GM18499 (cell line): ENCODE measurements around the gene IGDCC3.
"Not testable (repeated sequence)": the region's sequence is repeated elsewhere in the genome, so short reads cannot be mapped to it uniquely, and the experiment has no call there.

ENCODE experiments used
- ATAC-seq: cut with Tn5 transposase; IDR thresholded peaks from one replicate; pipeline ENCODE4 v1.9.1; 2021; ENCODE audit warnings: moderate number of reproducible peaks; ENCODE audit not compliant: insufficient read depth, unreplicated experiment

IGDCC3 gene

DNA sequence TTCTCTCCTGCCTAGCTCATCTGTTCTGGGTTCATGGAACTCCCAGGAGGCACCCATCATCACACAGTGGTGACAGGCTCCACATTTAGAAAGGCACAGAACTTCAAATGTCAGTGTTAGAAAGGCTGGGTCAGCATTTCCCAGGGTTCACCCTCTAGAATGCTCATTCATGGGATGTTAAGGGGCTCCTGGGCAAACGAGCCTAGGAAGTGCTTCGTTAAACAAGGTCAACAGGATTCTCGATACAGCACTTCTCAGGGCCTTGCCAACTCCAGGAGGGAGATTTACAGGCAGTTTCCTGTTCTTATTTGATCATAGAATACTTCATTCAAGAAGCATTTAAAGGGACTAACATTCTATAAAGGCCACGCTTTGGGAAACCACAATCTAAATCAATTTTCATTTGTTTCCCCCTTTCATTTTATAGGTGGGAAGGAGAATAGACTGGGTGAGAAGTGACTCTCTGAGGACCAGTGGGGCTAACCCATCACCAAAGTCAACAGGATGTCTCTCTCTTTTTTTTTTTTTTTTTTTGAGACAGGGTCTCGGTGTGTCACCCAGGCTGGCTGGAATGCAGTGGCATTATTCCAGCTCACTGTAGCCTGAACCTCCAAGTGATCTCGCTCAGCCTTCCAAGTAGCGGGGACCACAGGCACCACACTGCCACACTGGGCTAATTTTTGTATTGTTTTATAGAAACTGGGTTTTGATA lies 30.7 kb upstream of the IGDCC3 start:
- no peak for ATAC-seq

GRCh38 chr15:65406424-65407000 lies 28.7 kb upstream of the IGDCC3 start:
- ATAC-seq, result no peak

- ATAC-seq, result no peak
Observed at GRCh38 chr15:65405791-65406423, 28.1 kb upstream of the IGDCC3 start.

DNA sequence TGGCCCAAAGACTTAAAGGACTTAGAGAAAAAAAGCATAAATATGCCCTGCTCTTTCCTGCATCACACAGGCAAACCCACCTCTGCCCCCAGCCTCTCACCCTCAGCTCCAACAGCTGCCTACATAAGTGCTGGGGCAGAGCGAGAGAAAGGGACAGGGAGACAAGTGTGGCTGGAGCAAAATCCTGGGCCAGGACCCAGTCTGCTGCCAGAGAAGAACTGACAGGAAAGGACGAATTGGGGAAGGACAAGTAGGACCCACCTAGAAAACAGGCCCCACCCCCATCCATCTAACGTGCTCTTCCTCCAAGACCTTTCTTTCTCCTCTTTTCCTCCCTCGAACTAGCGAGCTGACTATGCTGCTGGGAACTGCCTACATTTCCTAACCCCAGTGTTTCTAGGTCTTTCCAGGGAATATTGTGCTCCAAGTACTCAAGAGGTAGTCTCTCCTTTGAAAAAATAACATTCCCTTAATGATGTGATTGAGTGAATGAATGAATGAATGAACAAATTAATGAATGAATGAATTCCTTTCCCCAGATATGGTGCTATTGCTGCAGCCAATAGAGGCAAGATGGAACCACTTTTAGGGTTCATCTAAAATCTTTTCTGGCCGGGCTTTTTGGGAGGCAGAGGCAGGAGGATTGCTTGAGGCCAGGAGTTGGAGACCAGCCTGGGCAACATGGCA lies 26.5 kb upstream of the IGDCC3 start:
- ATAC-seq, result no peak

DNA sequence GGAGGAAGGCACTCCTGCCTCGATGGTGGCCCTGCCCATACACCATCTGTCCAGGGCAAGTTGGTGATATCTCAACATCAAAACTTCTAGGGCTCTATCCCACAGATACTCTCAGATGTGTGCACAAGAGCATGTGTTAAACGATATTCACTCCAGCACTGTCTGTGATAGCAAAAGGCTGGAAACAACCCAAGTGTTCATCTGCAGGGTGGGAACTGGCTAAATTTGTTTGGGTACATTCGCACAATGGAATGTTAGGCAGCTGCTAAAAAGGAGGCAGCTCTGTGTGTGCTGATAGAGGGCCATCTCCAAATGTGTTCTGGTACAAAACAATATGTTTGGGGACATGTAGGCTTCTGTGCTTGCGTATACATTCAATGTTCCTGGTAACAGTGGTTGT lies 25.2 kb upstream of the IGDCC3 start:
- no peak for ATAC-seq

GRCh38 chr15:65401611-65402240 lies 23.9 kb upstream of the IGDCC3 start:
- no peak for ATAC-seq

DNA sequence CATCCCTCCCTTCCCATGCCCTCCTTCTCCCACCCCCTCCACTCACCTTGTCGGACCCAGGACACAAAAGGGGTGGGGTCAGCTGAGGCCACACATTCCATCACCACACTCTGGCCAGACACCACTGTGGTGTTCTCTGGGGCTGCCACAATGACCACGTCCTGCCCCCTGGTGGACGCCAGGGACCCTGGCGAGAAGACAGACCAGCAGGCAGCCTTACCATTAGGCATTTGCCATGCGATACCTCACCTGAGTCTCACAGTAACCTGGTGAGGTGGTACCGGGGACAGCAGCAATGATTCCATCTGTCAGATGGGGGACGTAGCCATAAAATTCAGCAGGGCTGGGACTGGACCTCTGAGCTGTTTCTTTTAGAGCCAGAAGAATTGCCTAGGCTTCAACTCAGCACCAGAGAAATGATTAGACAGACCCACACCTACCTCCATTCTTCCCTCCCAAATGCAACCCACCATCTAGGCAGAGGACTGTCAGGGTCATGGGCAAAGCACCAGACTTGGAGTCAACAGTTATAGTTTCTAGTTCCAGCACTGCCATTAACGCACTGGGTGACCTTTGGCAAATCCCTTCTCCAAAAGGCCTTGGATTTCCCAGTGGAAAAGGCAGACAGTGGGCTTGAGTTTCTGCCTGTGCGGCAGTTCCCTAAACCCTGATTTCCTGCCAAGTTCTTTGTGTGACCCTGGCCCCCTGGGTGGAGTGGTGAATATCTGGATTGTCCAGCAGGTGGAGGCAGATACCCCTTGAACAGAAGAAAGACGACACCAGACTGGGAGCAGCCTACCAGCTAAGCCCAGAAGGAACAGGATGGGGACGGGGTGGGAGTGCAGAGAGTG lies 23.2 kb upstream of the IGDCC3 start:
- no peak for ATAC-seq

- ATAC-seq, result no peak
Observed at GRCh38 chr15:65399997-65400396, 22.2 kb upstream of the IGDCC3 start.

DNA sequence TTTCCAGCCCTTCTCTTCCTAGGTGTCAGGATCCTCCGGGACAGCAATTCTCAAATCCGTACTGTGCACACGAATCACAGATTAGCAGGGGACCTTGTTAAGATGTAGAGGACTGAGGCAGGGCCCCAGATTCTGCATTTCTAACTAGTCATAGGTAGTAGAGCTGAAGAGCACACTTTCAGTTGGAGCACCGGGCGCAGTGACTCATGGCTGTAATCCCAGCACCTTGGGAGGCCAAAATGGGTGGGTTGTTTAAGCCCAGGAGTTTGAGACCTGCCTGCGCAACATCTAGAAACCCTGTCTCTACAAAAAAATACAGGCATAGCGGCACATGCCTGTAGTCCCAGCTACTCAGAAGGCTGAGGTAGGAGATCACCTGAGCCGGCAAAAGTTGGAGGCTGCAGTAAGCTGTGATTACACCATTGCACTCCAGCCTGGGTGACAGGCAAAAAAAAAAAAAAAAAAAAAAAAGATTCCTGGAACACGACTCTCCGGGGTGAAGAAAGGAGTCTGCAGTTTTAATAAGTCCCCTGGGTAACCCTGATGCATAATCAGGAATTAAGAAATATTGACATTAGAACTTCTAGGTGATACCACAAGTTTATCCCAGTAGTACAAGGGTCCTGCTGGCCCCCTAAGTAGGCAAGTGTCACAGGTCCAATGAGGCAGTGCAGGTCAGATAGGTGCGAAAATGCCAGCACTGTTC lies 21.4 kb upstream of the IGDCC3 start:
- no peak for ATAC-seq

- not testable (repeated sequence) for ATAC-seq
Observed at GRCh38 chr15:65398486-65398885, 20.7 kb upstream of the IGDCC3 start.

GRCh38 chr15:65396965-65397317 lies 19.1 kb upstream of the IGDCC3 start:
- no peak for ATAC-seq

DNA sequence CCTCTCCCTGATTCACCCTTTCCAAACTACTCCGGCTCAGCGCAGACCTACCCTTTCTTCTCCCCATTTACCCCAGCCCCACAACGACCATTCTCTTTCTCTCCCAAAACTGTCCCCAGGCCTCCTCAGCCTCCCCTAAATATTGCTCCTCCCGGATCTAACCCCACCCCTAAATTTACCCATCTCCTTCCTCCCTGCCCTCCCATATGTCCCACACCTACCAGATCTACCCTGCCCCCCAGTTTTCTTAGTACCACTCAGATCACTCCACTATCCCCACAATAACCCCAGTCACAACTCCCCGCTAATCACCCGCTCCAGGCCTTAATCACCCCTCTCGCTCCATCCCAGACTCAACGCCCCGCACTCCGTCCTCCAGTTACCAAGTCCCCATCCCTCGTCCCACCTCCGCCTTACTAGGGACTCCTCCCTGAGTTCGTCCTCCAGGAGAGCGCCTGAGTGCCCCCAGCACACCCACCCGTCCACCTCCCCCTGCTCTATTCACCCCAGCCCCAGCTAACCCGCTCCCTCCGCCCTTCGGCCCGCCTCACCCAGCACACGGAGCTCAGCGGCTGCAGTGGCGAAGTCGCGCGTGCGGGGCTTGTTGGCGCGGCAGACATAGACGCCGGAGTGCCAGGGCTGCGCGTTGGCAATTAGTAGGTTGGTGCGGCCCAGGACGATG lies 18.6 kb upstream of the IGDCC3 start:
- no peak for ATAC-seq

- ATAC-seq, result no peak
Observed at GRCh38 chr15:65395567-65396202, 17.9 kb upstream of the IGDCC3 start.

DNA sequence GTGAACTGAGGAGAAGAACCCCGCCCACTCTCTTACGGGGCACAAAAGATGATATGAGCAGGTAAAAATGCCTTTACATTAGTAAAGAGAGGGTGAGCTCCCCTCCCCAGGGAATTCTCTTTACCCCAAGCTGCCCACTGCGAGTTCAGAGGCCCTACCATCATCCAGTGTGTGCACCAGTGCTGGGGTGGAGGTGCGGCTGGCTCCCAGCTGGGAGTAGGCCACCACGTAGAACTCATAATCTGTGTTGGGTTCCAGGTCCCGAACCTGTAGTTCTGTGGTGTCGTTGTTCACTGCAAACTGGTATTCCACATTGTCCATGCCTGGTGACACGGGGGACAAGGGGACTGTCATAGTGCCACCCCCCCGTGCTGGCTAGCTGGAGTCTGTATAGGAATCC lies 17.1 kb upstream of the IGDCC3 start:
- ATAC-seq, result no peak

- ATAC-seq, result no peak
Observed at GRCh38 chr15:65394280-65394789, 16.5 kb upstream of the IGDCC3 start.

DNA sequence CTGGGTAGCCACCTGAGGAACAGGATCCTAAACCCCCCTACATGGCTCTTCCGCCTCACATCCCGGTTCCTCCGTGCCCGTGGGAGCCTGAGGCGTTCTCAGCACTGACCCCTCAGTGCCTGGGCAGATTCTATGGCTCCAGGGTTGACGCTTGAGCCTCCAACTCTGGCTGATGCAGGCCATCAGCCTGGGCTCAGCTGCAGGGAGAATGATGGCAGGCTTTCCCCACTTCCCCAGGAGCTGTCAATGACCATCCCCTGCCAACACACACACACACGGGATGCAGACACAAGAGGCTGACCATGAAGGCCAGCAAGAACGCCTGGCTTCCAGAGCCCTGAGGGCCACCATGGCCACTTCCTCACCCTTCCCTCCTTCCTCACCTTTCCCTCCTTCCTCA lies 15.8 kb upstream of the IGDCC3 start:
- ATAC-seq, result no peak

GRCh38 chr15:65393091-65393490 lies 15.3 kb upstream of the IGDCC3 start:
- ATAC-seq, result no peak

- no peak for ATAC-seq
Observed at GRCh38 chr15:65392368-65392767, 14.6 kb upstream of the IGDCC3 start.
